Stomach (tissue), 9 donors: ENCODE measurements around the gene TMEM72. TPM values are rescaled to one million over a fixed set of nuclear protein-coding genes. Genes with fewer than 3 reads are reported as not detected.
A peak's percentile ranks its signal among the peaks of the same experiment; 100 is the strongest.

Experiments used
- DNase-seq, 2 donors: peaks; one replicate each; pipeline versions ENCODE4 v3.0.0 to v3.0.0-alpha.2; 2013 to 2019
- H3K27ac ChIP-seq, 5 donors: fragments of 200-600 bp in 4 of 5; sonication (generic) in 4 of 5; one replicate each; pipeline ENCODE4 v1.5.1; 2013 to 2019; ENCODE audit warnings: mild to moderate bottlenecking in 1 of 5, moderate library complexity in 1 of 5
- H3K27me3 ChIP-seq, 3 donors: fragments of 200-600 bp; sonication (generic); one replicate each; pipeline ENCODE4 v1.5.1; 2017 to 2019; ENCODE audit warnings: mixed run types in 1 of 3
- H3K36me3 ChIP-seq, 4 donors: fragments of 200-600 bp; sonication (generic); 1 replicate in 3 of 4; 2 replicates in 1 of 4; pipeline ENCODE4 v1.5.1; 2016 to 2019
- H3K4me1 ChIP-seq, 4 donors: fragments of 200-600 bp; sonication (generic); one replicate each; pipeline ENCODE4 v1.5.1; 2016 to 2019
- H3K4me3 ChIP-seq, 4 donors: fragments of 200-600 bp; sonication (generic) in 3 of 4; one replicate each; pipeline ENCODE4 v1.5.1; 2016 to 2019; ENCODE audit warnings: mild to moderate bottlenecking in 1 of 4
- H3K9me3 ChIP-seq, 4 donors: fragments of 200-600 bp; sonication (generic); one replicate each; pipeline ENCODE4 v1.5.1; 2016 to 2019
- CTCF ChIP-seq, 7 experiments: fragments of 450-650 bp in 4 of 7; fragments of 200-600 bp in 3 of 7; sonication (generic) in 3 of 7; IDR thresholded peaks; one replicate each; pipeline ENCODE4 v1.5.1; 2016 to 2019; ENCODE audit warnings: antibody characterized with exemption in 7 of 7, control low read depth in 2 of 7, mild to moderate bottlenecking in 1 of 7
- EP300 ChIP-seq: sonication (generic); formaldehyde crosslinking; IDR thresholded peaks from one replicate; pipeline ENCODE4 v1.6.1; 2017; ENCODE audit warnings: antibody characterized with exemption
- POLR2A ChIP-seq, 4 donors: fragments of 450-650 bp; IDR thresholded peaks; one replicate each; pipeline ENCODE4 v1.6.1; 2016; ENCODE audit warnings: antibody characterized with exemption in 4 of 4, control low read depth in 2 of 4, mild to moderate bottlenecking in 1 of 4, moderate library complexity in 1 of 4
- POLR2AphosphoS5 ChIP-seq, 3 donors: sonication (generic); formaldehyde crosslinking; IDR thresholded peaks; one replicate each; pipeline ENCODE4 v1.6.1; 2016; ENCODE audit warnings: antibody characterized with exemption in 3 of 3
- WGBS, 5 donors: extraction: QIAGEN DNeasy Blood & Tissue Kit in 3 of 5; methylation state at CpG; one replicate each; pipeline versions ENCODE4 v1.1.5 to v1.1.7; 2013 to 2018; 5-methylcytosine and 5-hydroxymethylcytosine counted together
- intact Hi-C: fragments of 100-400 bp; cut with DNase I; formaldehyde crosslinking; loops from one replicate; pipeline ENCODE4 v1.15.1; 2023; ENCODE audit warnings: low total_unique reads
- polyA plus RNA-seq, 3 donors: library from polyadenylated mRNA; stranded (reverse); fragments of 200-250 nt; gene quantifications; one replicate each; pipeline ENCODE4 v1.2.3, GENCODE V29; 2013
- total RNA-seq, 5 donors: library from RNA; depleted of rRNA; stranded (reverse); fragments of >200 nt; gene quantifications; one replicate each; pipeline versions ENCODE4 v1.1.0 to v1.2.3, GENCODE V29; 2014 to 2016
- donor health status: healthy with polysubstance abuse.
- donor health status: Bipolar disorder and iron deficiency.
- donor health status: healthy.

Gene TMEM72
- total and polyA plus RNA-seq, 8 donors = 0.13 to 30.4 (median 1.3) TPM; not detected in 5

GRCh38 chr10:44960482-44961229 lies 49.5 kb downstream of the TMEM72 start:
- TF ChIP-seq CTCF (IDR thresholded peaks at IDR 0.05) (no peak), EP300 (no peak), POLR2A (IDR thresholded peaks at IDR 0.05) (no peak), POLR2AphosphoS5 (IDR thresholded peaks at IDR 0.05) (no peak)
- Histone ChIP-seq H3K4me1 (peaks cover 47 to 88% (median 67%) of the 10 kb centered on the region in 4 donors), H3K4me3 (peak overlapping the region; percentile 60 to 72 (median 72)), H3K36me3 (peaks cover 0 to 7% (median 1%) of the 10 kb centered on the region in 4 donors), H3K9me3 (no peaks in the 10 kb centered on the region), H3K27me3 (no peaks in the 10 kb centered on the region), H3K27ac (peak overlapping the region in 4 of 5 donors; percentile 87 to 96 (median 92))
- intact Hi-C loops = no loop called here
- 66 to 72% (median 67%) methylated on average over 7 of the region's 7 CpGs for WGBS, 5 donors
- DNase-seq = peak in 1 of 2 donors; percentile 12

- peak overlapping the region in 4 of 5 donors; percentile 32 to 93 (median 90) for H3K27ac ChIP-seq
- intact Hi-C loops = no loop called here
- no peak for DNase-seq
- H3K4me1 ChIP-seq = peaks cover 48 to 90% (median 70%) of the 10 kb centered on the region in 4 donors
- TF ChIP-seq EP300 (no peak), POLR2A (IDR thresholded peaks at IDR 0.05) (no peak), CTCF (IDR thresholded peaks at IDR 0.05) (no peak)
- peak overlapping the region; percentile 3 to 72 (median 66) for H3K4me3 ChIP-seq
- peaks cover 0 to 4% (median 0%) of the 10 kb centered on the region in 4 donors for H3K36me3 ChIP-seq
- no peaks in the 10 kb centered on the region for H3K27me3 ChIP-seq
- WGBS, 5 donors = 53 to 69% (median 61%) methylated on average over 4 of the region's 4 CpGs
- H3K9me3 ChIP-seq = no peaks in the 10 kb centered on the region
Observed at GRCh38 chr10:44961230-44961571, 50.1 kb downstream of the TMEM72 start.

GRCh38 chr10:44961931-44962750 lies 51.0 kb downstream of the TMEM72 start:
- Histone ChIP-seq H3K4me1 (peaks cover 53 to 92% (median 77%) of the 10 kb centered on the region in 4 donors), H3K4me3 (peak overlapping the region in 3 of 4 donors; percentile 32 to 72 (median 72)), H3K27me3 (no peaks in the 10 kb centered on the region), H3K9me3 (no peaks in the 10 kb centered on the region), H3K36me3 (no peaks in the 10 kb centered on the region), H3K27ac (peak overlapping the region in 4 of 5 donors; percentile 45 to 93 (median 80))
- intact Hi-C loops = no loop called here
- WGBS, 5 donors = 78 to 88% (median 86%) methylated on average over 9 to 11 of the region's 11 CpGs
- TF ChIP-seq EP300 (no peak), CTCF (IDR thresholded peaks at IDR 0.05) (no peak), POLR2AphosphoS5 (IDR thresholded peaks at IDR 0.05) (no peak), POLR2A (IDR thresholded peaks at IDR 0.05) (no peak)
- no peak for DNase-seq
